ENCODE results near the gene ZP1.

The ZP1 gene

GRCh38 chr11:60844045-60844869 lies 23.1 kb upstream of the ZP1 start:
- DNase-seq = no peak

- no peak for DNase-seq
Observed at GRCh38 chr11:60844870-60845221, 22.5 kb upstream of the ZP1 start.

GRCh38 chr11:60845338-60845737 lies 22.0 kb upstream of the ZP1 start:
- DNase-seq = no peak

- no peak for DNase-seq
Observed at GRCh38 chr11:60847281-60847680, 20.1 kb upstream of the ZP1 start.

GRCh38 chr11:60847896-60848295 lies 19.4 kb upstream of the ZP1 start:
- no peak for DNase-seq

- DNase-seq = no peak
Observed at GRCh38 chr11:60848714-60849151, 18.6 kb upstream of the ZP1 start.

GRCh38 chr11:60849641-60850520 lies 17.5 kb upstream of the ZP1 start:
- DNase-seq = no peak

- DNase-seq = no peak
Observed at GRCh38 chr11:60851327-60852104, 15.8 kb upstream of the ZP1 start.

GRCh38 chr11:60852117-60852981 lies 15.0 kb upstream of the ZP1 start:
- DNase-seq = no peak

- DNase-seq = no peak
Observed at GRCh38 chr11:60852982-60853950, 14.1 kb upstream of the ZP1 start.

- DNase-seq = no peak
Observed at GRCh38 chr11:60854140-60854846, 13.0 kb upstream of the ZP1 start.

GRCh38 chr11:60854847-60855725 lies 12.3 kb upstream of the ZP1 start:
- DNase-seq = no peak

GRCh38 chr11:60855726-60856633 lies 11.4 kb upstream of the ZP1 start, which contains the start of gene PTGDR2:
TSS of gene PTGDR2 (minus strand) at chr11:60855950. CDS start at chr11:60853722, 2,228 bp downstream.
- DNase-seq = peak in 1 of 5 experiments; percentile 64

GRCh38 chr11:60857378-60858232 lies 9.7 kb upstream of the ZP1 start:
- peak in 1 of 5 experiments; percentile 53 for DNase-seq

GRCh38 chr11:60858236-60858635 lies 9.1 kb upstream of the ZP1 start:
- no peak for DNase-seq

GRCh38 chr11:60858731-60859464 lies 8.4 kb upstream of the ZP1 start:
- DNase-seq = peak in 1 of 5 experiments; percentile 58

Measured in T-helper 2 cell (primary cell).